ENCODE measurements around the gene SCN3B.
A peak's percentile ranks its signal among the peaks of the same experiment; 100 is the strongest.

SCN3B gene

DNA sequence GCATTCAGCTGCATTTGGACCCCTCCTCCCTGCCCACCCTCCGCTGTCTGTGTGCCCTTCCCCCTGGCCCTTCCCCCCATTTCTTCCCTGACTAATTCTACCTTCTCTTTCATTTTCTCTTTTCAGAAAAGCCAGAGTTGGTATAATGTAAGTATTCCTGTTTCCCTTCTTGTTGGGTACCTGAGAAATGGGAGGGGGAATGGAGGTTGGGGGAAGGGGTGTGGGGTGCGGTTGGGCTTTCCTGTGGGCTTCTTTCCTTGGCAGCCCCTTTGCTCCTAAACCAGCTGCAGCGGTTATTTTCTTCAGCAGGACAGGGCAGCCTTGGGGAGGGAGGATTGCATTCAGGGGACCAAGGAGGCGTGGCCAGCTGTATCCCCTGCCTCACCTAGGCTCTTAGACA, 70.2 kb downstream of the SCN3B start:
- no peak for DNase-seq
- no peak for TF ChIP-seq GATA1 (IDR thresholded peaks at IDR 0.05; ENCODE audit: low read depth, low read length)
- TF ChIP-seq POLR2A (IDR thresholded peaks at IDR 0.05; ENCODE audit: low read length), result no peak

DNA sequence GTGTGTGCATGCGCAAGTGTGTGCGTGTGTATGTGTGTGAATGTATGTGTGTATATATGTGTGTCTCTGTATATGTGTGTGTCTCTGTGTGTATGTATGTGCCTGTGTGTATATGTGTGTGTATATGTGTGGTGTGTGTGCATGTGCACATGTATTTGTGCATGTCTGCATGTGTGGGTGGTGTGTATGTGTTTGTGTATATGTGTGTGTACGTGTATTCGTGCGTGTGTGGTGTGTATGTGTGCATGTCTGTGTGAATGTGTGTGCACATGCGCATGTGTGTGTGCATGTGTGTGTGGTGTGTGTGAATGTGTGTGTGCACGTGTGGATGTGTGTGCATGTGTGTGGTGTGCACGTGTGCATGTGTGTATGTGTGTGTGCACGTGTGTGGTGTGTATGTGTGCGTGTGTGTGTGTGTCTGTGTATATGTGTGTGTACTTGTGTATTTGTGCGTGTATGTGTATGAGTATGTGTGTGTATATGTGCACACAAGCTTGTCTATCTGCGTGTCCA, 71.4 kb downstream of the SCN3B start:
- DNase-seq, result no peak

GRCh38 chr11:123581651-123582399, 72.6 kb downstream of the SCN3B start:
- TF ChIP-seq POLR2A (IDR thresholded peaks at IDR 0.05; ENCODE audit: low read length) (no peak), GATA1 (IDR thresholded peaks at IDR 0.05; ENCODE audit: low read depth, low read length) (no peak)
- DNase-seq, result no peak

More for the DNA sequence above, 71.4 kb downstream of the SCN3B start:
- no peak for TF ChIP-seq POLR2A (IDR thresholded peaks at IDR 0.05; ENCODE audit: low read length)
- TF ChIP-seq GATA1 (IDR thresholded peaks at IDR 0.05; ENCODE audit: low read depth, low read length), result no peak

- peak; percentile 34 to 65 for DNase-seq
- TF ChIP-seq POLR2A (IDR thresholded peaks at IDR 0.05; ENCODE audit: low read length), result no peak
- no peak for TF ChIP-seq GATA1 (IDR thresholded peaks at IDR 0.05; ENCODE audit: low read depth, low read length)
Observed at GRCh38 chr11:123580557-123581275, 73.7 kb downstream of the SCN3B start.

DNA sequence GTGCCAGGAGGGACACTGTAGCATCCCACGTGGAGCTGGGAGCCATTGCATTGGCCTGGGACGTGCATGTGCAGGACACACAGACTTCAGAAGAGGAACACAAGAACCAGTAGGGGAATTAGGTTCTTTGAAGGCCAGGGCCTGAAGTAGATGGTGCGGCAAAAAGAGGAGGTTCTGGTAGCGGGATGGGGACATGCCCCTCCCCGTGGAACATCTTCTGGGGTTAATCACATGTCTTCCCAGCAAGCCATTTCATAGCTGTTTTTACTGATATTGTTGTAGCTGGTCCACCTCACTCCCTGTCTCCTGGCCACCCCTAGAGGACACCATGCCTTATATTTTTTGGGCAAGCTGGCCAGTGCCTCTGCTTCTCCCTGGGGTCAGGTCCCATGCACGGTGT, 74.3 kb downstream of the SCN3B start:
- TF ChIP-seq GATA1 (IDR thresholded peaks at IDR 0.05; ENCODE audit: low read depth, low read length) (no peak), POLR2A (IDR thresholded peaks at IDR 0.05; ENCODE audit: low read length) (no peak)
- no peak for DNase-seq

GRCh38 chr11:123579482-123579812, 75.0 kb downstream of the SCN3B start:
- no peak for DNase-seq
- TF ChIP-seq GATA1 (IDR thresholded peaks at IDR 0.05; ENCODE audit: low read depth, low read length) (no peak), POLR2A (IDR thresholded peaks at IDR 0.05; ENCODE audit: low read length) (no peak)

Data from erythroblast (primary cell).